GM19240 (cell line): ENCODE measurements around the gene ZC3H10.

Experiments used
- DNase-seq: peaks from one replicate; pipeline ENCODE4 v3.0.0; 2011; ENCODE audit warnings: low spot score; ENCODE audit not compliant: insufficient read length

Gene ZC3H10

GRCh38 chr12:56169229-56169759 lies 51.2 kb downstream of the ZC3H10 start:
- no peak for DNase-seq

GRCh38 chr12:56172839-56173238 lies 54.8 kb downstream of the ZC3H10 start:
- DNase-seq = no peak
